GM21723 (cell line): ENCODE results near the gene COQ6.
"Not testable (repeated sequence)": the region's sequence is repeated elsewhere in the genome, so short reads cannot be mapped to it uniquely, and the experiment has no call there.

ENCODE experiments used
- ATAC-seq: cut with Tn5 transposase; IDR thresholded peaks from one replicate; pipeline ENCODE4 v1.9.1; 2021; ENCODE audit warnings: mild to moderate bottlenecking, moderate library complexity; ENCODE audit not compliant: unreplicated experiment

The COQ6 gene

DNA sequence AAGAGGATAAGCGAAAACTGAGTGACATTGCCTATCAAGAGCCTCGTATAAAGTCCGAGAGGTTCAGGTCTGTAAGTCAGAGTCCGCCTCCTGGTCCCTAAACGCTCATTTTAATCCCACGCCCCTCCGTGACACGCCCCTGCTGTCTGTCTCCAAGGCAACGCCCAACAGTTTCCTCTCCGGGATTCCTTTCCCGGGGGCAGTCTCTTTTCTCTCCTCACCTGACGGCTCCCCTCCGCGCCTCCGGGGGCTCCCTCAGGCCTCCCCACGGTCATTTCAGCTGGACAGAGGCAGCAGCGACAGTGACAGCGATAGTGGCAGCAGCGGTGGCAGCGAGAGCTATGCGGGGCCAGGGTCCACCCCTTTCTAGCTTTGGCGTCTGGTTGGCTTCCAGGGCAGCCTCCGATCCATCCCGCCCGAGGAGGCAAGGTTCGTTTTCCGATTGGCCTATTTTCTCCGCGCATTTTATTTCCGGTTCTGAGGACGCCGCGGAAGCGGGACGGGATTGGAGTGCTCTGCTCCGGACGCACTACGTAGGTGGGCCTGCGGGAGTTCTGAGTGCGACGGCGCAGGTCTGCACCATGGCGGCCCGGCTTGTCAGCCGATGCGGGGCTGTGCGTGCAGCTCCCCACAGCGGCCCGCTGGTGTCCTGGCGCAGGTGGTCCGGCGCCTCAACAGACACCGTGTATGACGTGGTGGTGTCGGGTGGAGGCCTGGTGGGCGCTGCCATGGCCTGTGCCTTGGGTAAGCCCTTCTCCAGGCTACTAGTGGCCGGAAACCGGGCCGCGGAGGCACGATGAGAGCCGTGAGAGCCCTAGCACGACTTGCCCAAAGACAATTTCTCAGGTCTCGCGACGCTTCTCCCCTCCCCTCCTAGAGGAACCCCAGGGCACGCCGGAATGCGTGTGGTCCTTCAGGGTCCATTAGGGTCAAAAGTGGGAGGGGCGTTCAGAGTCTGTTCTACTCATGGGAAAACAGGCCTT lies at the start of gene COQ6, which contains the start of gene FAM161B:
Gene COQ6 (plus strand): TSS at position 551 of the 983 bp plus-strand sequence. CDS start 31 bp downstream, at position 582.
Gene FAM161B (minus strand): TSS at position 343 of the 983 bp plus-strand sequence. CDS start 68 bp downstream, at position 275.
- peak; percentile 88 for ATAC-seq

DNA sequence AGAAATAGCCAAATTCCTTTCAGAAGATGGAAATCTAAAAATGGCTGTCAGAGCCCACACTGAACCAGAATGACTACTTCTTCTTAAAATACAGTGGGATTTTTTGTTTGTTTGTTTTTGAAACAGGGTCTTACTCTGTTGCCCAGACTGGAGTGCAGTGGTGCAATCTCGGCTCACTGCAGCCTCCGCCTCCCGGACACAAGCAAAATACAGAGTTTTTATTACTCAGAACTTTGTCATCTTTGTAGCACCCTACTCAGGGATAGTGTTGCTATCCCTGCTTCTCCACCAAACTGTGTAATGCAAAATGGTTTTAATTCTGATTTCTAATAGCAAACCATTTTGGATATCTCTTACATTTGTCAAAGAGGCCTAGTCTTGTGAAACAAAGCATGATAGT lies 47.1 kb upstream of the COQ6 start:
- ATAC-seq: no peak

DNA sequence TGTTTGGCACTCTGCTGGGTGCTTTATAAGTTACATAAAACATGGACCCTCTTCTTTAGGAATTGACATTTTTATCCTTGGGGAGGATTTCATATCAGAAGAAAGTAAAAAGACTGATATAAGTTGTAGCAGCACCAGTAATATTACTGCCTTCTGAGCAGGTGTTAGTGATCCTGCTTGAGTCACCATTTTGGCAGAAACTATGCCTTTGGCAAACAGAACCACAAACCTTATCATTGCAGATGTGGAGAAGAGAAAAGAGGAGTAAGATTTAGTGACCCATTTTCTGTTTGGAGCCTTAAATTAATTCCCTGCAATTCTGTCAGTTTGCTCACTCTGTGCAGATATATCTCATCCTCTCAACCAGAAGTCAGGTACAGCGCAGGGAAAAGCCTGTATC lies 40.4 kb upstream of the COQ6 start:
- ATAC-seq: no peak

GRCh38 chr14:73913256-73913655 lies 36.8 kb upstream of the COQ6 start:
- no peak for ATAC-seq

GRCh38 chr14:73916324-73916723 lies 33.8 kb upstream of the COQ6 start:
- ATAC-seq: no peak

- ATAC-seq: not testable (repeated sequence)
These were observed 30.6 kb upstream of the COQ6 start for GRCh38 chr14:73919457-73919856.

GRCh38 chr14:73924337-73924736 lies 25.8 kb upstream of the COQ6 start:
- ATAC-seq: no peak

- ATAC-seq: no peak
These were observed 14.4 kb upstream of the COQ6 start for GRCh38 chr14:73935666-73936065.

DNA sequence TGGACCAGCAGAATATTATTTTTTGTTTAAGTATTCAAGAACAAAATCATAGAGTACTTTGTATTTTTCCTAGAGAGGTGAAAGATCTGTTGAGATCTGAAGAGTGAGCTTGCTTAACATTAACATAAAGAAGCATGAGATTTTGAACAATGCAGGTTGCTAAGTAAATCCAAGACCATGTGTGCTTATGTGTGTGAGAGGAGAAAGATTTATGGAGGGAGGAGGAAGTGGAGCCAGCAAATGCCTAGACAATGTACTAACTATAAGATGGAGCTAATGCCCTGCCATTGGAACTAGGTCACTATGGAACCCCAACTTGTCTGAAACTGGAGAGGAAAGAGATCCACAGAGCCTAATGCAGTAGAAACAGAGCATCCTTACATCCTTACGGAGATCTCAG lies 13.6 kb upstream of the COQ6 start:
- ATAC-seq: no peak

GRCh38 chr14:73937012-73937411 lies 13.1 kb upstream of the COQ6 start:
- no peak for ATAC-seq

GRCh38 chr14:73942180-73942579 lies 7.9 kb upstream of the COQ6 start:
- ATAC-seq: no peak

GRCh38 chr14:73943083-73943482 lies 7.0 kb upstream of the COQ6 start:
- ATAC-seq: no peak

DNA sequence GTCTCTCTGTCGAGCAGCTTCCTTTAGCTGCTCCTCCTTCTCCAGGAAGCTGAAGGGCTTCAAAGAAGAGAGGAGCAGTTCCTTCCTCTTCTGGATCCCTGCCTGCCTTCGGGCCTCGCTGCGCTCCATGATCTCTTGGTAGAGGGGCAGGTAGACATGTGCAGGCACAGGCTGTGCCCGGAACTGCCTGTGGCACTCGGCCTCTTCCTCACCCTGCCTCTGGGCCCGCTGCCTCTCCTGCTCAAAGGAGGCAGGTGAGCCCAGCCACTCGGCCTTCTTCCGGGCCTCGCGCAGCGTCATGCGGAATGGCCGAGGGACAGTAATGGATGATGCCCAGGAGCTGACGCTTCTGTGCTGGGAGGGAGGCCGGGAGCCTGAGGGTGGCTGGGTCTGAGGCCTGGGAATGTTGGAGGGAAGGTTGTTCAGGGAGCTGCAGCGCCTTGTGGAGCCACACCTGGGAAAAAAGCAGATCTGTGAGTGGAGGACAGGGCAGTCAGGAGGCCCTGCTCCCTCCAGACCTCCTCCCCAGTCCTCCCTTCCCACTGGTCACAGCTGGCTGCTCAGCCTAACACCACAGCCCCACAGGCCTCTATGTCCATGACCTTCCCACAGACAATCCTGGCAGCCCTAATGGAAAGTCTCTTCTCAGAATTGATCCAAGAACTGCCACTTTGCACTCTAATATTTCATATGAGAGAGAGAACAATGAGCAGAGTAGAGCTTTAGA lies 5.5 kb upstream of the COQ6 start:
- ATAC-seq: no peak

DNA sequence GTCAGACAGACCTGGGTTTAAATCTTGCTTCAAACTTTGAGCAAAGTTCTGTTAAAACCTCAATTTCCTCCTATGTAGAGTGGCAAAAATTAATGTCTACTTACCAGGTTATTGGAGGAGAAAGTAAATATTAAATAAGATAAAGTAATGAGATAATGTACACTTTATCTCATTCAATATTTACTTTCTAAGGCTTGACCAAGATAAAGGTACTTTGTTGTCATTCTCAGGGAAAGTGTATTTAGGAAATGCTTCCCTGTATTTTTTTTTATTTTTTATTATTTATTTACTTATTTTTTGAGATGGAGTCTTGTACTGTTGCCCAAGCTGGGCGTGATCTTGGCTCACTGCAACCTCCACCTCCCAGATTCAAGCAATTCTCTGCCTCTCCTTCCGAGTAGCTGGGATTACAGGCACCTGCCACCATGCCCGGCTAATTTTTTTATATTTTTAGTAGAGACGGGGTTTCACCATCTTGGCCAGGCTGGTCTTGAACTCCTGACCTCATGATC lies 4.9 kb upstream of the COQ6 start:
- no peak for ATAC-seq

DNA sequence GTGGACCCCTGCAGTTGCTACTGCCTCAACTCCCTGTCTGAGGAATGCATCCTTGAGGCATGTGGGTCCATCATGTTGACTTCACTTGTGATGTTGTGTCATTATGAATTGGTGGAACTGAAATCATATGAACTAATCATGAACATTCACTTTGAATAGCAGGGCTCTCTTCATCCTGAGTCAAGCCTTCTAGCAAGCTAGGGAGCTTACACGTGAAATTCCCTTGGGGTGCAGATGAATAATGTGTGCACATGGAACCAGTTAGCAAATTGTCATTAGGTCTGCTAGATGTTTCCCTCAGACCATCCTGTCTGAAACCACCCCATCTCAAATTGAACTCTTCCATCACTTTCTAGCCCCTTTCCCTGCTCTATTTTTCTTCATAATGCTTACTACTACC lies 3.6 kb downstream of the COQ6 start:
- ATAC-seq: no peak

- no peak for ATAC-seq
These were observed 5.6 kb downstream of the COQ6 start for GRCh38 chr14:73955674-73956073.

GRCh38 chr14:73958591-73958990 lies 8.5 kb downstream of the COQ6 start:
- ATAC-seq: no peak

DNA sequence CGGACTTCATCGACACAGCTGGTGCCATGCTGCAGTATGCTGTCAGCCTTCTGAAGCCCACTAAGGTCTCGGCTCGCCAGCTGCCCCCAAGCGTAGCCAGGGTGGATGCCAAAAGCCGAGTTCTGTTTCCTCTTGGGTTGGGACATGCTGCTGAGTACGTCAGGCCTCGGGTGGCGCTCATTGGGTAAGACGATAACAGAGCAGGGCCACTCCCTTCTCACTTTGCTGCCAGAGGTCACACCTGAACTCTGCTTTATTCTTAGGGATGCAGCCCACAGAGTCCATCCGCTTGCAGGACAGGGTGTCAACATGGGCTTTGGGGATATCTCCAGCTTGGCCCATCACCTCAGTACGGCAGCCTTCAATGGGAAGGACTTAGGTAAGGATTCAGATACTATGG lies 11.1 kb downstream of the COQ6 start:
- ATAC-seq: no peak

DNA sequence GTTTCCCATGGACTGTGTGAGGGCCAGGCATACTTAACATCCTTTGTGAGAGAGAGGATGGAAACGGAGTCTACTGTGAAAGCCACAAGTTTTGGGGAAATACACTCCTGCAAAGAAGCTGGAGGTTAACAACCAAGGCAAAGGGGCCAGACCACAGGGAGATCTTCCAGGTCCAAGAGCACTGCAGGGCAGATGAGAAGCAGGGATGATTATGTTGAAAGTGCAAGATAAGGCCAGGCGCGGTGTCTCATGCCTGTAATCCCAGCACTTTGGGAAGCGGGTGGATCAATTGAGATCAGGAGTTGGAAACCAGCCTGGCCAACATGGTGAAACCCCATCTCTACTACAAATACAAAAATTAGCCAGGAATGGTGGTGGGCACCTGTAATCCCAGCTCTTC lies 15.1 kb downstream of the COQ6 start:
- ATAC-seq: no peak

- no peak for ATAC-seq
These were observed 18.8 kb downstream of the COQ6 start for GRCh38 chr14:73968885-73969284.

DNA sequence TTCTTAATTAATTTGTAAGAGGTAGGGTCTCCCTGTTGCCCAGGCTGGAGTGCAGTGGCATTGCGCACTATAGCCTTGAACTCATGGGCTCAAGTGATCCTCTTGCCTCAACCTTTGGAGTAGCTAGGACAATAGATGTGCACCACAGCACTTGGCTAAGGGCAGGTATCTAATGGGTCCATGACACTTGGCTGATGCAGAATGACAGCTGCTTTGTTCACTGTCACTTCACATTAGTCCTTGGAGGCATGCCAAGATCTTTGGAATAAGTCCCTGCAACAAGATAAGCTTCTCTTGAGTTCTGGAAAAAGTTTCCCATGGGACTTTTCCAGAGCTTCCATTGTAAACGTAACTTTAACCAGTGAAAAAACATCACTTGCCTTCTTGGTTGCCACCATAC lies 23.4 kb downstream of the COQ6 start:
- no peak for ATAC-seq

- no peak for ATAC-seq
These were observed 26.0 kb downstream of the COQ6 start for GRCh38 chr14:73976125-73976524.
